Measurements from ENCODE around the gene TPM4.
"Not testable (repeated sequence)": the region's sequence is repeated elsewhere in the genome, so short reads cannot be mapped to it uniquely, and the experiment has no call there.

Gene TPM4

GRCh38 chr19:16098821-16099220 lies 22.5 kb downstream of the TPM4 start:
- no peak for DNase-seq (ENCODE audit: low read depth)

- not testable (repeated sequence) for DNase-seq (ENCODE audit: low read depth)
Observed at GRCh38 chr19:16099314-16099965, 23.1 kb downstream of the TPM4 start.

DNA sequence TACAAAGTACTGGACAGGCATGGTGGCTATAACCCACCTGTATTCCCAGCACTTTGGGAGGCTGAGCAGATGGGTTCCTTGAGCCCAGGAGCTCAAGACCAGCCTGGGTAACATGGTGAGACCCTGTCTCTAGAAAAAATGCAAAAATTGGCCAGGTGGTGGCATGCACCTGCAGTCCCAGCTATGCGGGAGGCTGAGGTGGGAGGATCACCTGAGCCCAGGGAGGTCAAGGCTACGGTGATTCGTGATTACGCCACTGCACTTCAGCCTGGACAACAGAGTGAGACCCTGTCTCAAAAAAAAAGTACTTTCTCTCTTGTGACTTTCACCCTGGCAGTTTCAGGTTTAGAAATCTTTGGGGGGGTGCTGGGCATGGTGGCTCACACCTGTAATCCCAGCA lies 24.2 kb downstream of the TPM4 start:
- DNase-seq (ENCODE audit: low read depth), result no peak

GRCh38 chr19:16104722-16105121 lies 28.4 kb downstream of the TPM4 start:
- DNase-seq (ENCODE audit: low read depth), result no peak

DNA sequence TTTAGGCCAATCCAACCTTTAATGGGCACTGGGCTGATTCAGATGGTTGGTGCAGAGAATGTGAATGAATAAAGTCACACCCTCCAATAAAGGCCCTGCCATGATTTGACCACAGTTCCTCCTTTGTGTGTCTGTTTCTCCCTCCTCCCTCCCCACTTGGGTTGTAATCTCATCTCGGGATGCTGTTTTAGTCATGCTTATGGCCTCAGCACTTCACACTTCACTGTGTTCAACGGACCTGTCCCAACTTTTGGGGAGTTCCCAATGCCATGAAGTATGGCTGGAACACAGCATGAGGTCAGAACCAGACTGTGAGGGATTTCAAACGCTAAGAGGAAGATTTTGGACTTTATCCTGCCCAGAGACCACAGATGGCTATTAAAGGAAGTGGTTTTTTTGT lies 29.8 kb downstream of the TPM4 start:
- no peak for DNase-seq (ENCODE audit: low read depth)

- peak; percentile 92 for DNase-seq (ENCODE audit: low read depth)
Observed at GRCh38 chr19:16111160-16111908, 35.0 kb downstream of the TPM4 start, which contains the start of gene RAB8A. Gene RAB8A, plus strand, starts transcription at chr19:16111889. Its CDS starts 13 bp downstream, at chr19:16111902.

DNA sequence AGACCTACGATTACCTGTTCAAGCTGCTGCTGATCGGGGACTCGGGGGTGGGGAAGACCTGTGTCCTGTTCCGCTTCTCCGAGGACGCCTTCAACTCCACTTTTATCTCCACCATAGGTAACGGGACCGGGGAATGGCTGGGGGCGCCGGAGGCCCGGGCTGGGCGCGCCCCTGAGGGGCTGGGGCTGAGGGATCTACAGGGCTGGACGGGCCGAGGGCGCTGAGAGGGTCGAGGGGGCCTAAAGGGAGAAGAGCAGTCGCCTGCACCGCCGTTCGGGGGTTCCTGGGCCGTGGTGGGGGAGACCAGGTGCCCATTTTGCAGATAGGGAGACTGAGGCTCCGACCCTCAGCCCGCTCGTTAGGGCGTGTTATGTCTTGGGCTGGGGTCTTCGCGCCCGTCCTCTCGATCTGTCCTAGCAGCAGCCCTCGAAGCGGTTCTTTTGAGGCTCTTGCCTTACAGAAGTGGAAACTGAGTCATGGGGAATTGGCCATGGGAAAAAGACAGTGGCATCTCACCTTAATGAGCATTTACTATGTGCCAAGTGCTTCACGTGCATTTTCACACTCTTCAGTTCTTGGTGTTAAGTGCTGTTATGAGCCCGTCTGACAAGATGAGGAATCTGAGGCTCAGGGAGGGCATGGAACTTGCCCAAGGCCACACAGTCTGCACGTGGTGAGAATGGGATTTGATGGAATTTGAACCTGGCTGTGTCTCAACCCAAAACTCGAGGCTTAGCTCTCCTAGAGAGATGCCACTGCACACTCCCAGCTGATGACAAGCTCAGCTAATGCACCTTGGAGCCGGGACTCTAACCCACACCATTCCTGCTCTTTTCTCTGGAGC lies 35.8 kb downstream of the TPM4 start:
- no peak for DNase-seq (ENCODE audit: low read depth)

DNA sequence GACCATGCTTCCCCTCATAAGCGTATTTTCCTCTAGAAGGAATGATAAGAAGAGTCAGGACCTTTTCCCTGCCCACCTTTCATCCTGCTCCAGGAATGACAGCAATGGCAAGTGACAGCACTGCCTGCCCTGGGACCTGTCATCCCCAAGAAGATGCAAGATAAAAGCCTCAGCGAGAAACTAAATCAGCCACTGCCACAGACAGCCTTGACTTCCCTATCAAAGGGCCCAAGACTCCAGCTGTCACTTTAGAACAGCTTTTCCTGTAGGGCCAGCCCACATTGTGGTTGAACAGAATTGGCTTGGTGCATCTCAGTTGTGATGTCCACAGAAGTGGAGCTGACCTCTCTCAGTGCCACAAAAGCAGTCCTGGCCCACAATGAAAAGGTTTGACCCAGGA lies 36.5 kb downstream of the TPM4 start:
- no peak for DNase-seq (ENCODE audit: low read depth)

- no peak for DNase-seq (ENCODE audit: low read depth)
Observed at GRCh38 chr19:16113727-16114126, 37.4 kb downstream of the TPM4 start.

GRCh38 chr19:16115301-16116039 lies 39.2 kb downstream of the TPM4 start:
- DNase-seq (ENCODE audit: low read depth), result no peak

- DNase-seq (ENCODE audit: low read depth), result no peak
Observed at GRCh38 chr19:16116067-16116466, 39.8 kb downstream of the TPM4 start.

- no peak for DNase-seq (ENCODE audit: low read depth)
Observed at GRCh38 chr19:16117594-16118033, 41.3 kb downstream of the TPM4 start.

DNA sequence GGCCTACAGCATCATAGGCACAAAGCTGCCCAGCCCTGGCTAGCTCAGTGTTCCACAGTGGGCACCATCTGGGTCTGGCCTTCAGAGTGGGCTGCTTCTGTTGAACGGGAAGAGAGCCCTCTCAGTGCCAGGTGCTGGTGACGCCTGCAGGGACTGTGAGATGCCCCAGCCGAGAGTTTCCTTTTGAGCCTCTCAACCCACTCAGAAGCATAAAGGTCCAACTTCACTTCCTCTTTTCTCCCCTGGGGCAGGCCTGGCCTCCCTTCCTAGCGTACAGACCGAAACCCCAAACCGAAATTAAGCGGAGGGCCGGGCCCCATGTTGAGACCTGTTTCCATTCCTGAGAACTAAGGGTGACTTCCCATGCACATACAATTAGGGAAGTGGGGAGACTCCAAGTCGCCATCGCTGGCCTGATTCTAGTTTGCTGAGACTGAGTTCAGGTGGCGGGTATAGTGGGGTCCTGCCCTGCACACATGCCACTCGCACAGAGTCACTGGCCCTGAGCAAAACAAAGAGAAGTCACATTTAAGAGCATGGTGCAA lies 42.3 kb downstream of the TPM4 start:
- DNase-seq (ENCODE audit: low read depth), result no peak

GRCh38 chr19:16119075-16119857 lies 43.0 kb downstream of the TPM4 start:
- DNase-seq (ENCODE audit: low read depth), result not testable (repeated sequence)

DNA sequence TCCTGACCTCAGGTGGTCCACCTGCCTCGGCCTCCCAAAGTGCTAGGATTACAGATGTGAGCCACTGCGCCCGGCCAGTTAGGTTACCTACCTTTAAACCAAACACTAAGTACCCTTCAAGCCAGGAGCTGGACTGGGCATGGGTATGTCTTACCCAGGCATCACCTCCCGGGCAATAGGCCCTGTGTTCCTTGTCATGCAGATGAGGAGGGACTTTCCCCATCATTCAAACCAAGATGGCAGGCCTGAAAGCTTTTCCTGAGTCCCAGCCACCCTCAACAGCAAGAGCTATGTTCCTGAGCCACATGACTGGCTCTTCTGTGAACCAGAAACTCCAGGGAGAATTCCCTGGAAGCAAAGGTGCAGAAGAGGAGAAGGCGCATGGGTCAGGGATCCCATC lies 44.8 kb downstream of the TPM4 start:
- DNase-seq (ENCODE audit: low read depth), result no peak

DNA sequence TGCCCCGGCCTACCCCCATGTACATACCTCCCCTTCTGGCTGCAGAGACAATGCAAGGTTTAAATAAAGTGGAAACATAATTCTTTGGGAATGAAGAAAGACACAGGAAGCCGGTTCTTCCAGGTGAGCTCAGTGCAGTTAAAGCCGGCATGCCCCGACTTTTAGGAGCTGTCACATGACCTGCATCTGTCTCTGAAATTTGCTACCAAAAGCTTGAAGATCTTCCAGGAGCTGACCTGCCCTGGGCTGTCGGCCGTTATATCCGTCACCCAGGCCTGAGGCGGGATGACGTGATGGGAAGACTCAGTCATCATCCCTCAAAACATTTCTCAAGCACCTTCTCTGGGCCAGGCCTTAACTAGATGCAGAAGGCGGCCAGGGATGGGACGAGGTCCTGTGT lies 45.7 kb downstream of the TPM4 start:
- no peak for DNase-seq (ENCODE audit: low read depth)

- DNase-seq (ENCODE audit: low read depth), result no peak
Observed at GRCh38 chr19:16124953-16125352, 48.7 kb downstream of the TPM4 start.

- no peak for DNase-seq (ENCODE audit: low read depth)
Observed at GRCh38 chr19:16125737-16126495, 49.6 kb downstream of the TPM4 start.

DNA sequence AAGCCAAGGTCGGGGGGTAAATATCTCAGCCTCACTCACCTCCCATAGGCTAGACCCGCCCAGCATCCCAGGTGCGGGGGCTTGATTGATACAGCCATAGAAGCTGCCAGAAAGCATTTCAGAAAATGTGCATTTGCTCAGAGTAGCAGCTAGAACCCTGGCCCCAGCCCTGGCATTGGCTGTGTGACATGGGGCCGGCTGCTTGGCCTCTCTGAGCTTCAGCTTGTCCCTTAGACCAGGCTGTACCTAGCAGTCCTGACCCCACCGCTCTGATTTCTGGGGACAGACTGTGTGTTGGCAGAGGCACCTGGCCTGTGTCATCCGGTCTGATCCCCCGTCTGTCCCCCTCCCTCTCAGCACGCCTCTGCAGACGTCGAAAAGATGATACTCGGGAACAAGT lies 50.8 kb downstream of the TPM4 start:
- no peak for DNase-seq (ENCODE audit: low read depth)

- no peak for DNase-seq (ENCODE audit: low read depth)
Observed at GRCh38 chr19:16127776-16128371, 51.6 kb downstream of the TPM4 start.
